HCT116 (cell line): ENCODE measurements around the gene FOXQ1. TPM values are rescaled to one million over a fixed set of nuclear protein-coding genes. Genes with fewer than 3 reads are reported as not detected.

Experiments used
- ATAC-seq: fragments of 200-7000 bp; cut with Tn5 transposase; 2 replicates; pipeline ENCODE4 v1.9.1; 2020; ENCODE audit warnings: mild to moderate bottlenecking, moderate library complexity
- BruUV-seq: library from RNA; stranded (reverse); fragments of 400-500 nt; replicated peaks from 2 replicates; lab custom pipeline; 2021; lab: Mats Ljungman, UMichigan
- CTCF ChIA-PET: fragments of 300-600 bp; sonication (Branson Sonifier 250); formaldehyde crosslinking; loops from one replicate; lab custom pipeline; 2021; ENCODE audit warnings: antibody characterized with exemption; lab: Charles Lee
- POLR2A ChIA-PET: fragments of 300-600, 350-600 bp; sonication (Branson Sonifier 250); formaldehyde crosslinking; loops from one replicate; lab custom pipeline; 2021; ENCODE audit warnings: antibody characterized with exemption; lab: Charles Lee
- RAD21 ChIA-PET, 2 experiments: fragments of 300-600 bp; sonication (Branson Sonifier 250); formaldehyde crosslinking; loops; one replicate each; lab custom pipeline; 2023; ENCODE audit warnings: low total read pairs in 2 of 2; ENCODE audit not compliant: uncharacterized antibody in 2 of 2, unreplicated experiment in 2 of 2, low non-redundant PET in 1 of 2; lab: Charles Lee
- DNase-seq: peaks from one replicate; pipeline ENCODE4 v3.0.0-alpha.2; 2010; ENCODE audit warnings: low read depth, low spot score
- H2AFZ ChIP-seq: fragments of 200-600 bp; shearing (Covaris generic), sonication (generic); 2 replicates; pipeline ENCODE4 v1.6.1; 2017; ENCODE audit warnings: low read depth, mixed run types, mixed read lengths, antibody characterized with exemption, low read length; ENCODE audit not compliant: poor library complexity, severe bottlenecking
- H3K27ac ChIP-seq: 2 replicates; pipeline ENCODE4 v1.5.1; 2012; ENCODE audit warnings: low read depth, low read length
- H3K27me3 ChIP-seq: fragments of 200-600 bp; sonication (generic); 2 replicates; pipeline ENCODE4 v1.6.1; 2016; ENCODE audit warnings: mixed run types, low read length, mixed read lengths; ENCODE audit not compliant: insufficient read depth
- H3K36me3 ChIP-seq, 2 experiments: fragments of 200-500 bp in 1 of 2; fragments of 200-600 bp in 1 of 2; sonication (Bioruptor generic) in 1 of 2; sonication (generic) in 1 of 2; 2 replicates each; pipeline versions ENCODE4 v1.5.1 to v1.6.1; 2014 to 2016; ENCODE audit warnings: low read length in 2 of 2, inconsistent platforms in 1 of 2, mixed read lengths in 1 of 2, mixed run types in 1 of 2; ENCODE audit not compliant: insufficient read depth in 2 of 2, control insufficient read depth in 1 of 2
- H3K4me1 ChIP-seq, 2 experiments: fragments of 200-600 bp in 1 of 2; sonication (generic) in 1 of 2; 2 replicates each; pipeline versions ENCODE4 v1.5.1 to v1.6.1; 2012 to 2017; ENCODE audit warnings: low read length in 2 of 2, inconsistent platforms in 1 of 2, mild to moderate bottlenecking in 1 of 2, mixed read lengths in 1 of 2, mixed run types in 1 of 2, moderate library complexity in 1 of 2; ENCODE audit not compliant: insufficient read depth in 2 of 2, control insufficient read depth in 1 of 2
- H3K4me2 ChIP-seq: fragments of 200-600 bp; sonication (generic); 2 replicates; pipeline ENCODE4 v1.6.1; 2017; ENCODE audit warnings: mixed run types, low read length, mixed read lengths
- H3K4me3 ChIP-seq, 2 experiments: fragments of 200-600 bp in 1 of 2; sonication (generic) in 1 of 2; replicated peaks in 1 of 2; 2 replicates each; pipeline ENCODE4 v1.5.1; 2011 to 2016; ENCODE audit warnings: low read length in 2 of 2, control low read depth in 1 of 2, low read depth in 1 of 2, mild to moderate bottlenecking in 1 of 2, mixed read lengths in 1 of 2, mixed run types in 1 of 2
- H3K79me2 ChIP-seq: fragments of 200-600 bp; sonication (generic); 2 replicates; pipeline ENCODE4 v1.6.1; 2017; ENCODE audit warnings: mild to moderate bottlenecking, mixed run types, low read length, moderate library complexity, mixed read lengths; ENCODE audit not compliant: insufficient read depth
- H3K9ac ChIP-seq: fragments of 200-600 bp; sonication (generic); 2 replicates; pipeline ENCODE4 v1.6.1; 2016; ENCODE audit warnings: low read length, mixed read lengths
- H3K9me2 ChIP-seq: fragments of 200-600 bp; sonication (generic), shearing (Covaris generic); 2 replicates; pipeline ENCODE4 v1.6.1; 2017; ENCODE audit warnings: mixed run types, mild to moderate bottlenecking, moderate library complexity; ENCODE audit not compliant: insufficient read depth
- H3K9me3 ChIP-seq, 2 experiments: fragments of 200-500 bp in 1 of 2; fragments of 200-600 bp in 1 of 2; sonication (Bioruptor generic) in 1 of 2; sonication (generic) in 1 of 2; 2 replicates each; pipeline ENCODE4 v1.6.1; 2014 to 2017; ENCODE audit warnings: low read length in 2 of 2, mixed read lengths in 2 of 2, inconsistent platforms in 1 of 2, low read depth in 1 of 2, mild to moderate bottlenecking in 1 of 2, mixed run types in 1 of 2, moderate library complexity in 1 of 2; ENCODE audit not compliant: control insufficient read depth in 1 of 2, insufficient read depth in 1 of 2
- H4K20me1 ChIP-seq: fragments of 200-600 bp; sonication (generic), shearing (Covaris generic); 2 replicates; pipeline ENCODE4 v1.6.1; 2017; ENCODE audit warnings: mixed run types, mild to moderate bottlenecking, moderate library complexity; ENCODE audit not compliant: insufficient read depth
- CEBPB ChIP-seq: IDR thresholded peaks from 2 replicates; pipeline ENCODE4 v1.6.1; 2012; ENCODE audit warnings: low read depth
- ELF1 ChIP-seq: IDR thresholded peaks from 2 replicates; pipeline ENCODE4 v1.6.1; 2012; ENCODE audit warnings: low read depth, borderline replicate concordance
- FOSL1 ChIP-seq: IDR thresholded peaks from 2 replicates; pipeline ENCODE4 v1.6.1; 2012; ENCODE audit warnings: low read depth
- MAX ChIP-seq: IDR thresholded peaks from 2 replicates; pipeline ENCODE4 v1.6.1; 2012
- POLR2A ChIP-seq: IDR thresholded peaks from 2 replicates; pipeline ENCODE4 v1.7.0; 2011; ENCODE audit warnings: borderline replicate concordance; ENCODE audit not compliant: insufficient read depth, insufficient read length; ENCODE audit errors: extremely low read depth
- SRF ChIP-seq: IDR thresholded peaks from 2 replicates; pipeline ENCODE4 v1.6.1; 2012; ENCODE audit warnings: low read depth
- YY1 ChIP-seq: IDR thresholded peaks from 2 replicates; pipeline ENCODE4 v1.6.1; 2011; ENCODE audit warnings: low read length, low read depth, moderate library complexity, mild to moderate bottlenecking; ENCODE audit not compliant: insufficient replicate concordance; ENCODE audit errors: extremely low read depth
- intact Hi-C: fragments of 100-400 bp; cut with micrococcal nuclease; formaldehyde crosslinking; loops from 2 replicates; pipeline ENCODE4 v1.10.0; 2022
- total RNA-seq: library from RNA; stranded (reverse); gene quantifications from one replicate; pipeline ENCODE4 v1.2.1, GENCODE V29; 2021; ENCODE audit not compliant: unreplicated experiment

FOXQ1 gene
- total RNA-seq, 1 experiment from 2014 or later, result 0.42 TPM

DNA sequence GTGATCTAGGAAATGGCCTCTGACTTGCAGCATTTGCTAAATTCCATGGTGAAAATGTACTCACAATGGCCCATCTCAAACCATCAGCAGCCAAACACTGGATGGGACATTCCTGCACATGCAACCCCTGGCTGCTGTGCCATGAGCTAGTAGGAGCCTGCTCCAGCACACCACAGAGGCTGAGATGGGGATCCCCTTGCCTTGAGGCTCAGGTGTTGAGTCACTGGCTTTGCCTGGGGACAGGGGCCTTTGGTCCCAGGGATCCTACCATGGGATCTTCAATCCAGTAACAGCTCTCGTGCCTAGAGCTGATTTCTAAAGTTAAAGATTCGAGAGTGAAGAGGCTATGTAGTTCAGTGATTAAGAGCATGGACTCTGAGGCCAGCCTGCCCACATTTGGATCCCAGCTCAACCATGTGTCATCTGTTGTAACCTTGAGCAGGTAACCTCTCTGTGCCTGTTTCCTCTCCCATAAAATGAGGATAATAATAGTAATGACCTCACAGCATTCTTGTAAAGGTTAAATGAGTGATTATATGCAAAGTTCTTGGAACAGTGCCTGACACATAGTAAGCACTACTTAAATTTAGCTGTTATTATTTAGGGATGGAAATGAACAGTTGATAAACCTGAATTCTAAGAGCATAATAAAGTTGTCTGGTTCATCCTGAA is 16.4 kb downstream of the FOXQ1 start:
- ChIA-PET POLR2A (no interaction called here), RAD21 (no interaction called here)
- H3K4me2 ChIP-seq, result no peak overlapping the region
- no peak overlapping the region for H3K4me3 ChIP-seq
- intact Hi-C loops, result no loop called here
- BruUV-seq, result no TSS peak
- no peak for ATAC-seq
- H2AFZ ChIP-seq, result no peak overlapping the region
- H3K79me2 ChIP-seq, result no peaks in the 10 kb centered on the region
- no peaks in the 10 kb centered on the region for H3K36me3 ChIP-seq
- H3K4me1 ChIP-seq, result peaks cover 4 to 27% of the 10 kb centered on the region in 2 experiments; a peak in 3 of 4 replicates
- TF ChIP-seq YY1, result no peak
- no peak for TF ChIP-seq FOSL1
- TF ChIP-seq CEBPB, result no peak
- TF ChIP-seq MAX, result no peak
- TF ChIP-seq, all 23 proteins: peak for 0
- DNase-seq, result no peak
- Histone ChIP-seq H3K9ac (no peak overlapping the region), H3K27ac (no peak overlapping the region), H3K9me3 (no peaks in the 10 kb centered on the region; a peak in 1 of 4 replicates), H4K20me1 (no peaks in the 10 kb centered on the region), H3K9me2 (no peaks in the 10 kb centered on the region), H3K27me3 (no peaks in the 10 kb centered on the region)
- CTCF ChIA-PET, result no interaction called here

DNA sequence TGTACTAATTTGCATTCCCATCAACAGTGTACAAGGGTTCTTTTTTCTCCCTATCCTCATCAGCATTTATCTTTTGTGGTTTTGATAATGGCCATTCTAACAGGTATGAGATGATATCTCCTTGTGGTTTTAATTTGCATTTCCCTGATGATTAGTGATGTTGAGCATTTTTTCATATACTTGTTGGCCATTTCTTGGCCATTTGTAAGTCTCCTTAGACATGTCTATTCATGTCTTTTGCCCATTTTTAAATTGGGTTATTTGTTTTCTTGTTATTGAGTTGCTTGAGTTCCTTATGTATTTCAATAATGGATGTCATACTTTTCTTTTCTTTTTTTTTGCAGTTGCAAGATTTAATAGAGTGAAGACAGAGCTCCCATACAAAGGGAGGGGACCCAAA is 17.8 kb downstream of the FOXQ1 start:
- ChIA-PET RAD21 (no interaction called here), CTCF (no interaction called here), POLR2A (no interaction called here)
- H3K4me3 ChIP-seq, result no peak overlapping the region
- H3K9me3 ChIP-seq, result no peaks in the 10 kb centered on the region; a peak in 1 of 4 replicates
- no TSS peak for BruUV-seq
- no peaks in the 10 kb centered on the region for H3K27me3 ChIP-seq
- H3K9me2 ChIP-seq, result no peaks in the 10 kb centered on the region
- DNase-seq, result no peak
- H3K79me2 ChIP-seq, result no peaks in the 10 kb centered on the region
- H3K4me2 ChIP-seq, result no peak overlapping the region
- H4K20me1 ChIP-seq, result no peaks in the 10 kb centered on the region
- intact Hi-C loops, result no loop called here
- no peak overlapping the region for H3K27ac ChIP-seq
- H3K4me1 ChIP-seq, result peaks cover 6 to 35% of the 10 kb centered on the region in 2 experiments; a peak in 3 of 4 replicates
- H3K36me3 ChIP-seq, result no peaks in the 10 kb centered on the region
- H3K9ac ChIP-seq, result no peak overlapping the region
- H2AFZ ChIP-seq, result no peak overlapping the region
- no peak for ATAC-seq
- TF ChIP-seq POLR2A, result no peak
- TF ChIP-seq ELF1, result no peak
- TF ChIP-seq SRF, result no peak
